RPMI8226 (cell line): Measurements from ENCODE around the gene LRRC25.
"Not testable (repeated sequence)": the region's sequence is repeated elsewhere in the genome, so short reads cannot be mapped to it uniquely, and the experiment has no call there.

Source experiments
- DNase-seq: peaks from one replicate; pipeline ENCODE4 v3.0.0-alpha.2; 2015

The LRRC25 gene

GRCh38 chr19:18401580-18402112, 4.2 kb upstream of the LRRC25 start:
- peak; percentile 94 for DNase-seq

GRCh38 chr19:18399008-18399407, 1.6 kb upstream of the LRRC25 start:
- DNase-seq: peak; percentile 91

GRCh38 chr19:18396471-18397241, 766 bp downstream of the LRRC25 start:
- DNase-seq: no peak

GRCh38 chr19:18393836-18394235, 3.6 kb downstream of the LRRC25 start:
- no peak for DNase-seq

- DNase-seq: no peak
These were observed 4.5 kb downstream of the LRRC25 start for GRCh38 chr19:18392926-18393325.

- no peak for DNase-seq
These were observed 5.0 kb downstream of the LRRC25 start for GRCh38 chr19:18392417-18392816.

GRCh38 chr19:18391509-18392075, 5.8 kb downstream of the LRRC25 start:
- DNase-seq: no peak

GRCh38 chr19:18390065-18390907, 7.1 kb downstream of the LRRC25 start:
- no peak for DNase-seq

- DNase-seq: no peak
These were observed 7.7 kb downstream of the LRRC25 start for GRCh38 chr19:18389726-18390064.

- DNase-seq: no peak
These were observed 8.3 kb downstream of the LRRC25 start for GRCh38 chr19:18388960-18389725.

- DNase-seq: peak; percentile 90
These were observed 9.1 kb downstream of the LRRC25 start for GRCh38 chr19:18388100-18388959.

GRCh38 chr19:18386543-18387271, 10.7 kb downstream of the LRRC25 start:
- DNase-seq: no peak

GRCh38 chr19:18385675-18386542, 11.5 kb downstream of the LRRC25 start, which contains the start of gene GDF15:
Gene GDF15 (plus strand): TSS chr19:18386158. CDS start chr19:18386190, 32 bp downstream.
- no peak for DNase-seq

- no peak for DNase-seq
These were observed 12.1 kb downstream of the LRRC25 start for GRCh38 chr19:18385359-18385674.

- DNase-seq: no peak
These were observed 12.6 kb downstream of the LRRC25 start for GRCh38 chr19:18384775-18385174.

GRCh38 chr19:18383622-18384021, 13.8 kb downstream of the LRRC25 start:
- DNase-seq: not testable (repeated sequence)

GRCh38 chr19:18380843-18381242, 16.6 kb downstream of the LRRC25 start:
- no peak for DNase-seq

GRCh38 chr19:18379803-18380747, 17.3 kb downstream of the LRRC25 start:
- DNase-seq: peak; percentile 49

GRCh38 chr19:18377026-18377425, 20.4 kb downstream of the LRRC25 start:
- no peak for DNase-seq
